Measurements from ENCODE around the gene CYB561D1.
A peak's percentile ranks its signal among the peaks of the same experiment; 100 is the strongest.

The CYB561D1 gene

GRCh38 chr1:109528712-109529111 is 34.8 kb downstream of the CYB561D1 start (continued):
- TF ChIP-seq ZNF280C (tag by site-specific recombination; IDR thresholded peaks at IDR 0.05): no peak

- ChIA-PET CTCF (interaction anchor here (0.6 to 20.8 kb wide), 7 partner anchors 9 to 131 kb away, joined by 3 to 1152 read pairs (median 4); partner anchors contain the start of genes AMIGO1 and CYB561D1), POLR2A (interaction anchor here (1.2 to 1.5 kb wide), 2 partner anchors 36 to 247 kb away, joined by 3 to 5 read pairs; partner anchors contain the start of genes CYB561D1 and PSRC1)
- H3K36me3 ChIP-seq (ENCODE audit: control insufficient read depth in 2 of 2, insufficient read depth in 1 of 2, low read length in 2 of 2): no peaks in the 10 kb centered on the region
- H3K9me3 ChIP-seq (ENCODE audit: control insufficient read depth, insufficient read depth, low read depth, low read length): no peaks in the 10 kb centered on the region
- no peak overlapping the region for H3K4me3 ChIP-seq (ENCODE audit: low read depth, low read length)
- TF ChIP-seq ZBTB17 (tag by site-specific recombination; IDR thresholded peaks at IDR 0.05): peak; percentile 27; the same call in 1 of the 2 replicates
- TF ChIP-seq GLIS1 (tag by site-specific recombination; IDR thresholded peaks at IDR 0.05): peak; percentile 61
- TF ChIP-seq ZBTB48 (tag by site-specific recombination; IDR thresholded peaks at IDR 0.05): peak; percentile 46; the same call in 1 of the 2 replicates
- TF ChIP-seq ZNF692 (tag by site-specific recombination; IDR thresholded peaks at IDR 0.05): peak; percentile 98
- TF ChIP-seq ZNF341 (tag by site-specific recombination; IDR thresholded peaks at IDR 0.05; ENCODE audit: low read depth): peak; percentile 10; the same call in 1 of the 2 replicates
- no peak for TF ChIP-seq ZNF843 (tag by site-specific recombination; IDR thresholded peaks at IDR 0.05)
- no peak for TF ChIP-seq ZNF23 (tag by site-specific recombination; IDR thresholded peaks at IDR 0.05; ENCODE audit: borderline replicate concordance)
- peak; percentile 57 for TF ChIP-seq PRDM4 (tag by site-specific recombination; IDR thresholded peaks at IDR 0.05)
- TF ChIP-seq ZFP69B (tag by site-specific recombination; IDR thresholded peaks at IDR 0.05): peak; percentile 93
- no peaks in the 10 kb centered on the region for H3K4me1 ChIP-seq (ENCODE audit: control insufficient read depth, insufficient read depth, low read length)
- no peak overlapping the region for H3K27ac ChIP-seq (ENCODE audit: extremely low read depth, low read depth, low read length)
Measured at GRCh38 chr1:109529881-109530456, 36.1 kb downstream of the CYB561D1 start.

- H3K27ac ChIP-seq (ENCODE audit: extremely low read depth, low read depth, low read length): no peak overlapping the region
- TF ChIP-seq ZNF670 (tag by site-specific recombination; IDR thresholded peaks at IDR 0.05; ENCODE audit: low read depth): no peak
- TF ChIP-seq ZNF133 (tag by site-specific recombination; IDR thresholded peaks at IDR 0.05): peak; percentile 68
- no peak for TF ChIP-seq ZNF639 (tag by site-specific recombination; IDR thresholded peaks at IDR 0.05)
- TF ChIP-seq TSHZ1 (tag by site-specific recombination; IDR thresholded peaks at IDR 0.05; ENCODE audit: borderline replicate concordance): no peak
- no peaks in the 10 kb centered on the region for H3K9me3 ChIP-seq (ENCODE audit: control insufficient read depth, insufficient read depth, low read depth, low read length)
- POLR2A ChIA-PET: interaction anchor here (1.2 to 1.5 kb wide), 2 partner anchors 37 to 248 kb away, joined by 3 to 5 read pairs; partner anchors contain the start of genes CYB561D1 and PSRC1
- CTCF ChIA-PET: interaction anchor here (1.2 to 20.8 kb wide), 3 partner anchors 14 to 132 kb away, joined by 3 to 1152 read pairs (median 8); partner anchors contain the start of genes AMIGO1 and CYB561D1
- no peak overlapping the region for H3K4me3 ChIP-seq (ENCODE audit: low read depth, low read length)
- H3K4me1 ChIP-seq (ENCODE audit: control insufficient read depth, insufficient read depth, low read length): no peaks in the 10 kb centered on the region
- no peaks in the 10 kb centered on the region for H3K36me3 ChIP-seq (ENCODE audit: control insufficient read depth in 2 of 2, insufficient read depth in 1 of 2, low read length in 2 of 2)
Measured at GRCh38 chr1:109530457-109531087, 36.7 kb downstream of the CYB561D1 start.

Measured in HEK293 (cell line).